HCT116 (cell line): ENCODE measurements around the gene IMMP2L.

Experiments
- ATF3 ChIP-seq: IDR thresholded peaks from 2 replicates; pipeline ENCODE4 v1.6.1; 2012
- CTCF ChIP-seq, 3 experiments: fragments of 200-600 bp in 1 of 3; sonication (generic) in 1 of 3; IDR thresholded peaks in 2 of 3; conservative IDR thresholded peaks in 1 of 3; 2 replicates each; pipeline ENCODE4 v1.5.1; 2012 to 2017; ENCODE audit warnings: low read depth in 2 of 3, low read length in 2 of 3, antibody characterized with exemption in 1 of 3, borderline replicate concordance in 1 of 3, control low read depth in 1 of 3, mild to moderate bottlenecking in 1 of 3, mixed read lengths in 1 of 3, mixed run types in 1 of 3, moderate library complexity in 1 of 3; ENCODE audit not compliant: insufficient read depth in 1 of 3
- EZH2 ChIP-seq: fragments of 200-600 bp; sonication (generic); IDR thresholded peaks from 2 replicates; pipeline ENCODE4 v1.6.1; 2017; ENCODE audit warnings: antibody characterized with exemption, mixed run types
- POLR2A ChIP-seq: IDR thresholded peaks from 2 replicates; pipeline ENCODE4 v1.7.0; 2011; ENCODE audit warnings: borderline replicate concordance; ENCODE audit not compliant: insufficient read depth, insufficient read length; ENCODE audit errors: extremely low read depth
- REST ChIP-seq: IDR thresholded peaks from 2 replicates; pipeline ENCODE4 v1.6.1; 2012; ENCODE audit warnings: low read depth
- SIN3A ChIP-seq: IDR thresholded peaks from 2 replicates; pipeline ENCODE4 v1.6.1; 2012; ENCODE audit warnings: low read depth
- TCF7L2 ChIP-seq: IDR thresholded peaks from 2 replicates; pipeline ENCODE4 v1.7.0; 2011; ENCODE audit warnings: borderline replicate concordance, inconsistent platforms; ENCODE audit not compliant: insufficient read depth, insufficient read length; ENCODE audit errors: extremely low read depth

- no peak for TF ChIP-seq CTCF (IDR thresholded peaks at IDR 0.05 in 2 of 3, conservative IDR thresholded peaks at IDR 0.05 in 1 of 3; ENCODE audit: borderline replicate concordance in 1 of 3, insufficient read depth in 1 of 3, low read depth in 2 of 3, low read length in 2 of 3)
- no peak for TF ChIP-seq ATF3
- no peak for TF ChIP-seq EZH2
- TF ChIP-seq SIN3A = no peak
- TF ChIP-seq TCF7L2 = no peak
- no peak for TF ChIP-seq REST
- TF ChIP-seq POLR2A = no peak
Observed at GRCh38 chr7:111050875-111051416, 511.3 kb downstream of the IMMP2L start.
